Astrocyte of the cerebellum (primary cell): Measurements from ENCODE around the gene ABCF1.
"Not testable (repeated sequence)": the region's sequence is repeated elsewhere in the genome, so short reads cannot be mapped to it uniquely, and the experiment has no call there.

Experiments
- DNase-seq: peaks from one replicate; pipeline ENCODE4 v3.0.0-alpha.2; 2011; ENCODE audit warnings: low read depth
- H3K4me3 ChIP-seq: 2 replicates; pipeline ENCODE4 v1.5.1; 2011; ENCODE audit warnings: mild to moderate bottlenecking, low read depth, low read length, moderate library complexity
- in situ Hi-C: cut with HindIII; loops from 2 replicates; pipeline ENCODE4 v1.10.0; 2017; ENCODE audit warnings: low sequenced_read_pairs
- TF ChIP-seq, protein P1 (sequence below): IDR thresholded peaks from 2 replicates; pipeline ENCODE4 v1.5.1; 2012; ENCODE audit warnings: low read length, low read depth, moderate library complexity, mild to moderate bottlenecking; ENCODE audit errors: missing control alignments

Gene ABCF1

DNA sequence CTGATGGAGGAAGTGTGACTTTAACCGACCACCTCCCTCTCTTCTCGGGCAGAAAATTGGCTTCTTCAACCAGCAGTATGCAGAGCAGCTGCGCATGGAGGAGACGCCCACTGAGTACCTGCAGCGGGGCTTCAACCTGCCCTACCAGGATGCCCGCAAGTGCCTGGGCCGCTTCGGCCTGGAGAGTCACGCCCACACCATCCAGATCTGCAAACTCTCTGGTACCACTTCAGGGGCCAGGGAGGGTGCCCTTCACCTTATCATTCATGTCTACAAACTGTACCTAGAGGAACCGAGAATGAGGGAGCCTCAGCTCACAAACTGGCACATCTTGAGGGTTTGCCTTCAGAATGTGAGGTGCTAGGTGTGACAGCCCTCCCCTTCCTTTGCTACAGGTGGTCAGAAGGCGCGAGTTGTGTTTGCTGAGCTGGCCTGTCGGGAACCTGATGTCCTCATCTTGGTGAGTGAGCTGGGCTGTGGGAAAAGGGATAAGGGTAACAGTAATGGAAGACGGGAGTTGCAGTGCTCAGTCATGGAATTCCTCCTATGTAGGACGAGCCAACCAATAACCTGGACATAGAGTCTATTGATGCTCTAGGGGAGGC, 18.6 kb downstream of the ABCF1 start:
- H3K4me3 ChIP-seq: no peak overlapping the region
- in situ Hi-C loops: no loop called here
- TF ChIP-seq, protein P1, sequence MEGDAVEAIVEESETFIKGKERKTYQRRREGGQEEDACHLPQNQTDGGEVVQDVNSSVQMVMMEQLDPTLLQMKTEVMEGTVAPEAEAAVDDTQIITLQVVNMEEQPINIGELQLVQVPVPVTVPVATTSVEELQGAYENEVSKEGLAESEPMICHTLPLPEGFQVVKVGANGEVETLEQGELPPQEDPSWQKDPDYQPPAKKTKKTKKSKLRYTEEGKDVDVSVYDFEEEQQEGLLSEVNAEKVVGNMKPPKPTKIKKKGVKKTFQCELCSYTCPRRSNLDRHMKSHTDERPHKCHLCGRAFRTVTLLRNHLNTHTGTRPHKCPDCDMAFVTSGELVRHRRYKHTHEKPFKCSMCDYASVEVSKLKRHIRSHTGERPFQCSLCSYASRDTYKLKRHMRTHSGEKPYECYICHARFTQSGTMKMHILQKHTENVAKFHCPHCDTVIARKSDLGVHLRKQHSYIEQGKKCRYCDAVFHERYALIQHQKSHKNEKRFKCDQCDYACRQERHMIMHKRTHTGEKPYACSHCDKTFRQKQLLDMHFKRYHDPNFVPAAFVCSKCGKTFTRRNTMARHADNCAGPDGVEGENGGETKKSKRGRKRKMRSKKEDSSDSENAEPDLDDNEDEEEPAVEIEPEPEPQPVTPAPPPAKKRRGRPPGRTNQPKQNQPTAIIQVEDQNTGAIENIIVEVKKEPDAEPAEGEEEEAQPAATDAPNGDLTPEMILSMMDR: no peak
- DNase-seq: no peak

- TF ChIP-seq, protein P1: no peak
- in situ Hi-C loops: no loop called here
- H3K4me3 ChIP-seq: no peak overlapping the region
- no peak for DNase-seq
Measured at GRCh38 chr6:30590509-30590908, 19.3 kb downstream of the ABCF1 start.

DNA sequence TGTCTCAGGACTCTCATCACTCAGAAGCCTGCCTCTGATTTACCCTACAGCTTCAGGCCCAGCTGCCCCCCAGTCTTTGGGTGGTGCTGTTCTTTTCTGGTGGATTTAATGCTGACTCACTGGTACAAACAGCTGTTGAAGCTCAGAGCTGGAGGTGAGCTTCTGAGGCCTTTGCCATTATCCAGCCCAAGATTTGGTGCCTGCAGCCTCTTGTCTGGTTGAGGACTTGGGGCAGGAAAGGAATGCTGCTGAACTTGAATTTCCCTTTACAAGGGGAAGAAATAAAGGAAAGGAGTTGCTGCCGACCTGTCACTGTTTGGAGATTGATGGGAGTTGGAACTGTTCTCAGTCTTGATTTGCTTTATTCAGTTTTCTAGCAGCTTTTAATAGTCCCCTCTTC, 19.8 kb downstream of the ABCF1 start:
- TF ChIP-seq, protein P1: no peak
- DNase-seq: no peak
- no peak overlapping the region for H3K4me3 ChIP-seq
- in situ Hi-C loops: no loop called here

GRCh38 chr6:30592287-30592686, 21.0 kb downstream of the ABCF1 start:
- no peak for DNase-seq
- TF ChIP-seq, protein P1: no peak
- in situ Hi-C loops: no loop called here
- H3K4me3 ChIP-seq: no peak overlapping the region

GRCh38 chr6:30597315-30598144, 26.3 kb downstream of the ABCF1 start:
- DNase-seq: peak; percentile 58
- TF ChIP-seq, protein P1: peak; percentile 80
- H3K4me3 ChIP-seq, in situ Hi-C loops: not testable (repeated sequence)

- in situ Hi-C loops: no loop called here
- no peak overlapping the region for H3K4me3 ChIP-seq
- TF ChIP-seq, protein P1: no peak
- DNase-seq: no peak
Measured at GRCh38 chr6:30598912-30599624, 27.8 kb downstream of the ABCF1 start.
